ENCODE results near the gene DGUOK. TPM values are rescaled to one million over a fixed set of nuclear protein-coding genes. Genes with fewer than 3 reads are reported as not detected.

The DGUOK gene
- total and polyA plus RNA-seq, 4 donors: 19.6 to 49.7 (median 28.3) TPM

- 81% methylated on average over 2 of the region's 2 CpGs for WGBS
- H3K4me3 ChIP-seq (ENCODE audit: low read depth in 1 of 3, low read length in 3 of 3): no peak overlapping the region
- H3K4me1 ChIP-seq (ENCODE audit: control insufficient read depth in 4 of 4, insufficient read depth in 4 of 4, low read length in 3 of 4): peaks cover 10 to 27% (median 15%) of the 10 kb centered on the region in 4 donors
- DNase-seq (ENCODE audit: low spot score): no peak
- no peak overlapping the region for H3K9ac ChIP-seq (ENCODE audit: low read depth in 1 of 2, low read length in 2 of 2)
- no peaks in the 10 kb centered on the region for H3K9me3 ChIP-seq (ENCODE audit: control insufficient read depth in 4 of 4, low read length in 3 of 4)
- no peak for TF ChIP-seq RXRA (IDR thresholded peaks at IDR 0.05)
- no peak for TF ChIP-seq SP1 (IDR thresholded peaks at IDR 0.05)
- TF ChIP-seq HNF4G (IDR thresholded peaks at IDR 0.05): no peak
- TF ChIP-seq GABPA (IDR thresholded peaks at IDR 0.05 in 1 of 2, conservative IDR thresholded peaks at IDR 0.05 in 1 of 2): no peak
- TF ChIP-seq JUND (IDR thresholded peaks at IDR 0.05): no peak
- no peak for TF ChIP-seq YY1 (IDR thresholded peaks at IDR 0.05)
- no peak for TF ChIP-seq EGR1 (IDR thresholded peaks at IDR 0.05; ENCODE audit: low read depth in 2 of 2)
- no peak for TF ChIP-seq RAD21 (IDR thresholded peaks at IDR 0.05)
- TF ChIP-seq CTCF (IDR thresholded peaks at IDR 0.05; ENCODE audit: low read depth, low read length, missing input control): no peak
- no peak for TF ChIP-seq FOXA1 (IDR thresholded peaks at IDR 0.05)
- no peak for TF ChIP-seq REST (IDR thresholded peaks at IDR 0.05)
- no peak for TF ChIP-seq NR2F2 (IDR thresholded peaks at IDR 0.05)
- no peak for TF ChIP-seq MAX (IDR thresholded peaks at IDR 0.05)
- no peak for TF ChIP-seq FOXA2 (IDR thresholded peaks at IDR 0.05)
- H3K27ac ChIP-seq (ENCODE audit: low read depth in 1 of 2, low read length in 2 of 2): no peak overlapping the region
- H3K36me3 ChIP-seq (ENCODE audit: control insufficient read depth in 4 of 4, insufficient read depth in 3 of 4, low read depth in 1 of 4, low read length in 3 of 4): peaks cover 0 to 6% (median 1%) of the 10 kb centered on the region in 4 donors
- no peaks in the 10 kb centered on the region for H3K27me3 ChIP-seq (ENCODE audit: control insufficient read depth in 4 of 4, insufficient read depth in 4 of 4, low read length in 3 of 4)
Measured at GRCh38 chr2:73928963-73929347, 2.3 kb downstream of the DGUOK start.

- Histone ChIP-seq H3K27ac (ENCODE audit: low read depth in 1 of 2, low read length in 2 of 2) (no peak overlapping the region), H3K4me3 (ENCODE audit: low read depth in 1 of 3, low read length in 3 of 3) (no peak overlapping the region), H3K4me1 (ENCODE audit: control insufficient read depth in 4 of 4, insufficient read depth in 4 of 4, low read length in 3 of 4) (peaks cover 10 to 27% (median 15%) of the 10 kb centered on the region in 4 donors), H3K9me3 (ENCODE audit: control insufficient read depth in 4 of 4, low read length in 3 of 4) (no peaks in the 10 kb centered on the region), H3K9ac (ENCODE audit: low read depth in 1 of 2, low read length in 2 of 2) (no peak overlapping the region), H3K36me3 (ENCODE audit: control insufficient read depth in 4 of 4, insufficient read depth in 3 of 4, low read depth in 1 of 4, low read length in 3 of 4) (peaks cover 0 to 6% (median 1%) of the 10 kb centered on the region in 4 donors), H3K27me3 (ENCODE audit: control insufficient read depth in 4 of 4, insufficient read depth in 4 of 4, low read length in 3 of 4) (no peaks in the 10 kb centered on the region)
- no peak for DNase-seq (ENCODE audit: low spot score)
- 92% methylated on average over 2 of the region's 2 CpGs for WGBS
- no peak for TF ChIP-seq REST (IDR thresholded peaks at IDR 0.05)
- TF ChIP-seq MAX (IDR thresholded peaks at IDR 0.05): no peak
- no peak for TF ChIP-seq ZBTB33 (IDR thresholded peaks at IDR 0.05)
- no peak for TF ChIP-seq GABPA (IDR thresholded peaks at IDR 0.05 in 1 of 2, conservative IDR thresholded peaks at IDR 0.05 in 1 of 2)
- TF ChIP-seq JUND (IDR thresholded peaks at IDR 0.05): no peak
- TF ChIP-seq YY1 (IDR thresholded peaks at IDR 0.05): no peak
- no peak for TF ChIP-seq FOXA1 (IDR thresholded peaks at IDR 0.05)
- TF ChIP-seq HNF4A (conservative IDR thresholded peaks at IDR 0.05): no peak
- no peak for TF ChIP-seq EGR1 (IDR thresholded peaks at IDR 0.05; ENCODE audit: low read depth in 2 of 2)
- no peak for TF ChIP-seq TAF1 (conservative IDR thresholded peaks at IDR 0.05)
- TF ChIP-seq RXRA (IDR thresholded peaks at IDR 0.05): no peak
- no peak for TF ChIP-seq FOXA2 (IDR thresholded peaks at IDR 0.05)
- no peak for TF ChIP-seq ATF3 (IDR thresholded peaks at IDR 0.05)
Measured at GRCh38 chr2:73930386-73930785, 3.7 kb downstream of the DGUOK start.

All from liver (tissue), 9 donors.